Endometrial microvascular endothelial cells (primary cell): Measurements from ENCODE around the gene PA2G4. TPM values are rescaled to one million over a fixed set of nuclear protein-coding genes. Genes with fewer than 3 reads are reported as not detected.
"Not testable (repeated sequence)": the region's sequence is repeated elsewhere in the genome, so short reads cannot be mapped to it uniquely, and the experiment has no call there.

Experiments used
- in situ Hi-C: cut with HindIII; loops from 2 replicates; pipeline ENCODE4 v1.10.0; 2017; ENCODE audit warnings: low sequenced_read_pairs, low pct_unique_long_range_greater_than_20kb; ENCODE audit errors: inconsistent ontology term
- total RNA-seq: library from RNA; depleted of rRNA; stranded (reverse); fragments of >200 nt; gene quantifications from one replicate; pipeline ENCODE4 v1.2.3, GENCODE V29; 2015; ENCODE audit errors: inconsistent ontology term

Gene PA2G4
- total RNA-seq, 1 donor from 2014 or later, result 226 TPM

DNA sequence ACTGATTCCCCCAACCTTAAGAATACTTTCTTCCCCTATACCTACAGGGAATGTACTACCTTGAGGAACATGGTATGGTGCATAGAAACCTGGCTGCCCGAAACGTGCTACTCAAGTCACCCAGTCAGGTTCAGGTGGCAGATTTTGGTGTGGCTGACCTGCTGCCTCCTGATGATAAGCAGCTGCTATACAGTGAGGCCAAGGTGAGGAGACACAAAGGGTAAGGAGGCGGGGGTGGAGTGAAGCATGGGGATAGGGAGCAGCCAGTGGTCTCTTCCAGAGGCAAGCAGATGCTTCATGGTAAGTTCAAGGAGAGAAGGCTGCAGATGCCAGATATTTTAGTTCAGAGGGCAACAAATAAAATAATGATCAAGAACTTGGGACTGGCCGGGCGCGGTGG lies 6.6 kb upstream of the PA2G4 start:
- in situ Hi-C loops, result no loop called here

GRCh38 chr12:56098592-56098991 lies 5.8 kb upstream of the PA2G4 start:
- in situ Hi-C loops, result no loop called here

GRCh38 chr12:56099787-56100186 lies 4.6 kb upstream of the PA2G4 start:
- in situ Hi-C loops, result no loop called here

- in situ Hi-C loops, result no loop called here
Observed at GRCh38 chr12:56101045-56101444, 3.3 kb upstream of the PA2G4 start.

GRCh38 chr12:56102683-56103065 lies 1.7 kb upstream of the PA2G4 start:
- in situ Hi-C loops, result no loop called here

DNA sequence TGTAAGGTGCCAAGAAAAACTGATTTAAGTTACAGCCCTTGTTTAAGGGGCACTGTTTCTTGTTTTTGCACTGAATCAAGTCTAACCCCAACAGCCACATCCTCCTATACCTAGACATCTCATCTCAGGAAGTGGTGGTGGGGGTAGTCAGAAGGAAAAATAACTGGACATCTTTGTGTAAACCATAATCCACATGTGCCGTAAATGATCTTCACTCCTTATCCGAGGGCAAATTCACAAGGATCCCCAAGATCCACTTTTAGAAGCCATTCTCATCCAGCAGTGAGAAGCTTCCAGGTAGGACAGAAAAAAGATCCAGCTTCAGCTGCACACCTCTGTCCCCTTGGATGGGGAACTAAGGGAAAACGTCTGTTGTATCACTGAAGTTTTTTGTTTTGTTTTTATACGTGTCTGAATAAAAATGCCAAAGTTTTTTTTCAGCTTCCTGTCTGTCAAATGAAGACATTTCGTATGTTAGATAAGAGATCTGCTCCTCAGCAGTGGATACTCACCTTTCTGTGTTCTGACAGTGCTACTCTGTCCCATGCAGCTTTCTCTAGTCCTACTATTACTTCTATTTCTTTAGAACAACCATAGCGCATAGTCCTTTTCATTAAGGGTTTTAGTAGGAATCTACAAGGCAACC lies 1.2 kb upstream of the PA2G4 start:
- in situ Hi-C loops, result no loop called here

GRCh38 chr12:56103823-56104108 lies 593 bp upstream of the PA2G4 start:
- in situ Hi-C loops, result no loop called here

DNA sequence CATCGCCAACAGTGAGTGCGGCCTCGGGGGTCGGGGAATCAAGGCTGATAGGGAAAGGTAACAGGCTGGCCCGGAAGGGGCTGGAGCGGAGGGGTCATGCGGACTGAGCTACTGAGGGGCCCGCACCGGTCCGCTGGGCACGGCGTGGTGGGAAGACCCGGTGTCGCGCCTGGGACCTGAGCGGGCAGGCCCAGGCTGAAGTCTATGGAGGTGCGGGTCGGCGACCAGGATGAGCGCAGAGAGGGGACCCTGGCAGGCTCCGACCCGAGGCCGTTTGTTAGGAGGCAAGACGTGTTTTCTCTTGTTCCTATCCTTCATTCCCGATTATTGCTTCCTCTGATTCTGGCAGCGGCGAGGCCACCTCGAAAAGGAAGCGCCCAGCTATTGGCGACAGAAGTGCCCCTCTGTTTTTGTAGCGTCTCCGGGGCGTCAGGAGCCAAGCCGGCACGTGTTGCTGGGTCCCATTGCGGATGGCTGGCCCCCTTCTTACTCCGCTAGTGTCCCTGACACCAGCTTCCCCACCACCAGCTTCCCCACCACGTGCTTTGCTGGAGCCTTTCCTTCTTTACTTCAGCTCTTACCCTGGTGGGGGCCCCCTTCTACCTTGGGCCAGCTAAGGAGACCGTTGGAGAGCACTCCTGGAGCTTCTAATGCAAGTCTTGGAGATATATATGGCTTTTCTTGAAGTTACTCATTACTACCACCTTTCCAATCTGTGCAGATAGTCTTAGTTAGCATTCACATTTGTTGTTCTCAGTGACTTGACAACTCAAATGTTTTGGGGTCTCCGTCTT lies 653 bp downstream of the PA2G4 start:
- in situ Hi-C loops, result no loop called here

DNA sequence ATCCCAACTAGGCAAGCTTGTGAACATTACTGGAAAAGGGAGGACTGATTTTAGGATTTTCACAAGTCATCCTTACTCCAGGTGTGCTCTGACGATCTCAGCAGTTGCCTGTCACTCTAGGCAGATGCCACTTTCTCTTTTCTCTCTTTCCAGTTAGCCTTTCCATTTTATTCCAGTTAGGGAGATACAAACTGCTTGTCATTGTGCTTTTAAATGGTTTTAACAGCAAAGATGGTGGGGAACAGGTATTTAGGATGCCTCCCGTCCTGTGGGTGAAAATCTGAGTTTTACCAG lies 1.2 kb downstream of the PA2G4 start:
- in situ Hi-C loops, result no loop called here

DNA sequence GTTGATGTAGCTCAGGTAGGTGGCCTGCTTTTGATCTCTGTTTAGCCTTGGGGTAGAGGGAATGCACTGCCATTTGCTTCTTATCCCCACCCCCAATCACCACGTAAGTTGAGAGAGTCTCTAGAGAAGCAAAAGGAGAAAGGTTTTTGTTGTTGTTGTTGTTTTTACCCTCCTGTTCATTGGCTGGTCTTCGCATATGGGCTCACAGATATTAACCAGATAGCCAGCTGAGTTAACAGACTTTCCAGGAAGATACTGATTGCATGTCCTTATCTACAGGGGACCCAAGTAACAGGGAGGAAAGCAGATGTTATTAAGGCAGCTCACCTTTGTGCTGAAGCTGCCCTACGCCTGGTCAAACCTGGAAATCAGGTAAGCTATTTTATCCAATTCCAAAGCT lies 2.9 kb downstream of the PA2G4 start:
- in situ Hi-C loops, result no loop called here

- in situ Hi-C loops, result no loop called here
Observed at GRCh38 chr12:56110571-56110970, 6.2 kb downstream of the PA2G4 start.

DNA sequence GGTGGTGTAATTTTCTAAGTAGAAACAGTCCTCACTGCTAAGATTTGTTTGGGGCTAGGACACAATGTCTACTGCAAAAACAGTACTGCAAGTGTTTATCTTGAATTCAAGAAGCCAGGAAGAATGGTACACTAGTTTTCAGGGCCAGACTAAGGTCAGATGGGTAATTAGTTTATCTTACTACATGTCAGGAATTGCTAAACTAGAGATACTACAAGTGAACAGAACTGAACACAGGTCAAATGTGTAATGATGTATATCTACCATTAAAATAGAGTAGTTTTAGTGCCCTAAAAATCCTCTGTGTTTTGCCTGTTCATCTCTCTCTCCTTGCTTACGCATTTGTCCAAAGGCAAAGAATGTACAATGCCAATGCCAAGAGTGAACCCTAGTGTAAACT lies 9.7 kb downstream of the PA2G4 start:
- in situ Hi-C loops, result no loop called here

DNA sequence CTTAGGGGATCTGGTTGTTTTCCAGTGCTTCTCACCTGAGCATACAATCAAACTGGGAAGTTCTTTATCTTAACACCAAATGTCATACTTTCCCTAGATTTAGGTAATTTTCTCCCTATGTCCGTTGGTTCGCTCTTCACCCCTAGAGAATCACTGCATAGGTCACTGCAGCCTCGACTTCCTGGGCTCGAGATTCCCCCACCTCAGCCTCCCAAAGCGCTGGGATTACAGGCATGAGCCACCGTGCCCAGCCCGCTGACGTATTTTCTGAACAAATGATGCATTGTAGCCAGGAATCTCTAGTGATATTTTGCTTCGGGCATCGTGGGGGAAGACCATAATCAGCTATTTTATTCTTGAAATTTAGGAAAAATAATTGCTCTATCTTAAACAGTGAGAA lies 11.0 kb downstream of the PA2G4 start:
- in situ Hi-C loops, result no loop called here

DNA sequence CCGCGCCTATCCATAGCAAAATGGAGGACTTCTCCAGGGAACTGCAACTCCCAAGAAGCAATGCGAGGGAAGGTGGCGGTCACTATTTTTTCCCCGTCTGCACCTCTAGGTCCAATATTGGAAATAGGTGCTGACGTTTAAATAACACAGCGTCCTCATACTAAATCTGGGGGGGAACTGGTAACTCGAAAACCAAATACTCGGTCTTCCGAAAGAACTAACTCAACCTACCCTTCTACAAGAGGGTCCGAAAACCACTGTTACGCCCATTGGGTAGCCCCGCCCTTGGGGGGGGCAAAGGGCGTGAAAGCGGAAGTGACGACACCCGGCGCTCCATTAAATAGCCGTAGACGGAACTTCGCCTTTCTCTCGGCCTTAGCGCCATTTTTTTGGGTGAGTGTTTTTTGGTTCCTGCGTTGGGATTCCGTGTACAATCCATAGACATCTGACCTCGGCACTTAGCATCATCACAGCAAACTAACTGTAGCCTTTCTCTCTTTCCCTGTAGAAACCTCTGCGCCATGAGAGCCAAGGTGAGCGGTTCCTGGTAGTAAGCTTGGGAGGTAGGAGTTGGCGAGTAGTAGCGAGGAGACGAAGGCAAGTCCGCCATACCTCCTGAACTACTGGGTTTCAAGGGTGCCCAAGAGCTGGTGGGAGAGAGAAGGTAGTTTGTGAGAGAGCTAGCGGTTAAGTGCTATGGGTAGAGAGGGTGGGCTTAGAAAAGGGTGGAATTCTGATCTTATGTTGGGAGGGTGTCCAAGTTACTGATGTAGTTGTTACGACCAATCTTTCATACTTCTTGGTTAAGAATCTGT lies 12.1 kb downstream of the PA2G4 start, which contains the start of gene RPL41:
TSS of gene RPL41 (plus strand) at position 367 of the 815 bp plus-strand sequence.
- in situ Hi-C loops, result no loop called here

- in situ Hi-C loops, result not testable (repeated sequence)
Observed at GRCh38 chr12:56117082-56117706, 12.8 kb downstream of the PA2G4 start.

- in situ Hi-C loops, result no loop called here
Observed at GRCh38 chr12:56117778-56118687, 13.7 kb downstream of the PA2G4 start, which contains the start of gene ZC3H10. Gene ZC3H10, plus strand, starts transcription at chr12:56118266. Its CDS starts 2,297 bp downstream, at chr12:56120563.

DNA sequence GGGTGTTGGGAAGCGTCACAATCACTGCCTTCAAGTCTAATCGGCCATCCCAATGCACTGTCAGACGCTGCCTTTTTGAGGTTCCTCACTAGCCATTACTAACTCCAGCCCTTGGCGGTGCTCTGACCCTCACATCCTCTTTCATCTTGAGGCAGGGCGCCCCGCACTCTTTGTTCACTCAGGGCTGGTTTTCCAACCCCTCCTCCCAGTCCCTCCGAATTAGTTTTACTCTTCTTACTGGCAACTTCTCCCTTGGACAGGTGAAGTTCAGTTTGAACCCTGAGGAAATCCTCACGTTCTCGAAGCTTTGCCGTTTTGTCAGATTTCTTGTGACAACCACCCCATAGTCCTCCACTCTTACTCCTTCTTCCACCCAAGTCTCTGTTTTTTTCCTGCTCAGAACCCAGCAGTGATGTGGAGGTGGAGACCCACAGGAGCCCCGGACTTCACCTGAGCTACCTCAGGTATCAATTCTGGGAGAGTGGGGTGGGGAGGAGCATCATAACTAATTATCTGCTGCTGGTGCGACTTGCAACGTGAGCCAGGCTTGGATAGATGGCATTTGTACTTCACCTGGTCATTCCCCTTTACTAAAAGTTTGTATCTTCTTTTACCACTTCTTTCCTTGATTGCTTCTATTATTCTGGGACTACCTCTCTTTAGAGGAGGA lies 14.5 kb downstream of the PA2G4 start:
- in situ Hi-C loops, result no loop called here

DNA sequence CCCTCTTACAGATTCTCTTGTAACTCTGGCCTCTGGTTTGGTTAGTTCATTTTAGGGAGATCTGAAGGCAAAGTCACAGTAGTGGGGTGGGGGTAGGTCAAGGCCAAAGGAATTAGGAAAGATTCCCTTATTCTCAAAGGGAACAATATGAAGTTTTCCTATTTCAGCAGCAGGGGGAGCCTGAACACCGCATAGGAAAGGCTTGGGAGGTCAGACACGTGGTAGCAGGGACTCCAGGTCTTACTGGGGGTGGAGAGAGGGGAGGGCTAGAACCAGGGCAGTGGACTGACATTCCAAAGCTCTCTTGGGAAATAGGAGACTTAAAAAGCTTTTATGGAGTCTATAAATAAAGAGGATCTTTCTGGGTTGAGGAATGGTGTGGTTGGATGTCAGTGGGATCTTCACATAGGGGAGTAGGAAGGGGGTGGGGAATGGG lies 15.0 kb downstream of the PA2G4 start:
- in situ Hi-C loops, result no loop called here
